Psoas muscle (tissue), 8 donors: ENCODE measurements around the gene RNF13. TPM values are rescaled to one million over a fixed set of nuclear protein-coding genes. Genes with fewer than 3 reads are reported as not detected.
"Not testable (repeated sequence)": the region's sequence is repeated elsewhere in the genome, so short reads cannot be mapped to it uniquely, and the experiment has no call there.

Experiments
- ATAC-seq, 4 donors: fragments of 200-7000 bp; cut with Tn5 transposase; one replicate each; pipeline ENCODE4 v1.9.1; 2020; ENCODE audit warnings: moderate library complexity in 3 of 4, mild to moderate bottlenecking in 2 of 4
- DNase-seq, 2 donors: peaks; one replicate each; pipeline ENCODE4 v3.0.0-alpha.2; 2020
- H3K27ac ChIP-seq: fragments of 200-600 bp; one replicate; pipeline ENCODE4 v1.8.0; 2022
- H3K27me3 ChIP-seq, 3 donors: fragments of 200-600 bp in 1 of 3; one replicate each; pipeline versions ENCODE4 v1.6.1 to v1.8.0; 2013 to 2022; ENCODE audit warnings: low read length in 2 of 3, mild to moderate bottlenecking in 2 of 3, moderate library complexity in 1 of 3; ENCODE audit not compliant: insufficient read depth in 3 of 3
- H3K36me3 ChIP-seq, 2 donors: fragments of 200-600 bp in 1 of 2; one replicate each; pipeline versions ENCODE4 v1.6.1 to v1.8.0; 2013 to 2022; ENCODE audit warnings: low read depth in 1 of 2, mild to moderate bottlenecking in 1 of 2, moderate library complexity in 1 of 2; ENCODE audit not compliant: insufficient read depth in 1 of 2
- H3K4me1 ChIP-seq: fragments of 200-600 bp; one replicate; pipeline ENCODE4 v1.8.0; 2022
- H3K4me3 ChIP-seq: fragments of 200-600 bp; one replicate; pipeline ENCODE4 v1.8.0; 2022; ENCODE audit warnings: mild to moderate bottlenecking
- H3K9me3 ChIP-seq: fragments of 200-600 bp; one replicate; pipeline ENCODE4 v1.8.0; 2022
- CTCF ChIP-seq: fragments of 200-600 bp; IDR thresholded peaks from one replicate; pipeline ENCODE4 v1.8.0; 2022; ENCODE audit warnings: antibody characterized with exemption
- whole genome bisulfite sequencing, 3 donors: extraction: QIAGEN DNeasy Blood & Tissue Kit; methylation state at CpG; one replicate each; pipeline versions ENCODE4 v1.1.6 to v1.1.7; 2013; 5-methylcytosine and 5-hydroxymethylcytosine counted together
- intact Hi-C, 2 donors: fragments of 100-400 bp; cut with DNase I; formaldehyde crosslinking; loops; one replicate each; pipeline versions ENCODE4 v1.11.0 to v1.14.2; 2022
- polyA plus RNA-seq, 3 donors: library from polyadenylated mRNA; stranded (reverse); fragments of 200-250 nt; gene quantifications; one replicate each; pipeline ENCODE4 v1.2.3, GENCODE V29; 2013
- total RNA-seq, 4 donors: library from RNA; stranded (reverse); fragmentation: NEBNext Ultra II Directional in 2 of 4; extraction: Animal tissue kit (Norgen Biotek cat#: 25700) in 2 of 4; gene quantifications; one replicate each; pipeline versions ENCODE4 v1.2.1 to v1.2.4, GENCODE V29; 2021 to 2023
- donor health status: healthy with polysubstance abuse.
- donor health status: DM: no; HTN: no; CAD: no; lungs with moderate emphysema.
- donor health status: Bipolar disorder and iron deficiency.
- donor health status: healthy.
- donor health status: DM: yes; HTN: yes; CAD: no.
- donor health status: DM: no; HTN: no; CAD: no.
- donor health status: DM: no; HTN: no; CAD: no.
- donor health status: DM: yes; HTN: yes; CAD: no.

Gene RNF13
- total and polyA plus RNA-seq, 7 donors = 21.7 to 51.0 (median 41.6) TPM

- H3K27ac ChIP-seq = no peak overlapping the region
- peaks cover 26% of the 10 kb centered on the region for H3K9me3 ChIP-seq
- no peak overlapping the region for H3K4me3 ChIP-seq
- no peaks in the 10 kb centered on the region for H3K36me3 ChIP-seq
- WGBS, 3 donors = 93 to 98% (median 95%) methylated on average over 1 of the region's 1 CpG
- peaks cover 17% of the 10 kb centered on the region for H3K4me1 ChIP-seq
- DNase-seq = no peak
- peak in 1 of 4 donors; percentile 47 for ATAC-seq
- TF ChIP-seq CTCF = no peak
- intact Hi-C loops = no loop called here
- H3K27me3 ChIP-seq = no peaks in the 10 kb centered on the region
Measured at GRCh38 chr3:149832086-149832485, 19.1 kb downstream of the RNF13 start.

DNA sequence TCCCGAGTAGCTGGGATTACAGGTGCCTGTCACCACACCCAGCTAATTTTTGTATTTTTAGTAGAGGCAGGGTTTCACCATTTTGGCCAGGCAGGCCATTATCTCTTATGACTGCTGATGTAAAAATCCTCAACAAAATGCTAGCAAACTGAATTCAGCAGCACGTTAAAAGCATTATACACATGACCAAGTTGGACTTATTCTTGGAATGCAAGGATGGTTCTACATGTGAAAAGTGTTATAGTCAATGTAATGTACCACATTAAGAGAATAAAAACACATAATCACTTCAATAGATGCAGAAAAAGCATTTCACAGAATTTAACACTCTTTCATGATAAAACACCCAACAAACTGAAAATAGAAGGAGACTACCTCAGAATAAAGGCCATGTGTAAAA lies 20.2 kb downstream of the RNF13 start:
- Histone ChIP-seq H3K27ac (no peak overlapping the region), H3K4me1 (peaks cover 14% of the 10 kb centered on the region), H3K9me3 (peaks cover 26% of the 10 kb centered on the region), H3K27me3 (no peaks in the 10 kb centered on the region), H3K4me3 (no peak overlapping the region), H3K36me3 (no peaks in the 10 kb centered on the region)
- TF ChIP-seq CTCF = no peak
- DNase-seq = no peak
- ATAC-seq = no peak
- intact Hi-C loops = no loop called here
- WGBS, 3 donors = 94 to 96% (median 95%) methylated on average over 2 of the region's 2 CpGs

DNA sequence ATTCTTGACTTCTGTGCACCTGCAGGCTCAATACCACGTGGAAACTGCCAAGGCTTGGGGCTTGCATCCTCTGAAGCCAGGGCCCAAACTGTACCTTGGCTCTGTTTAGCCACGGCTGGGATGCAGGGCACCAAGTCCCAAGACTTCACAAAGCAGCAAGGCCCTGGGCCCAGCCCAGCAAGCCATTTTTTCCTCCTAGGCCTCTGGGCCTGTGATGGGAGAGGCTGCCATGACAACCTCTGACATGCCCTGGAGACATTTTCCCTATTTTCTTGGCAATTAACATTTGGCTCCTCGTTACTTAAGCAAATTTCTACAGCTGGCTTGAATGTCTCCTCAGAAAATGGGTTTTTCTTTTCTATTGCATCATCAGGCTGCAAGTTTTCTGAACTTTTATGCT lies 25.5 kb downstream of the RNF13 start:
- H3K36me3 ChIP-seq, H3K27me3 ChIP-seq, H3K4me3 ChIP-seq, H3K27ac ChIP-seq, ATAC-seq, H3K9me3 ChIP-seq, intact Hi-C loops, DNase-seq: not testable (repeated sequence)
- WGBS, 3 donors = 89 to 92% (median 90%) methylated on average over 3 of the region's 3 CpGs
- H3K4me1 ChIP-seq = peaks cover 39% of the 10 kb centered on the region

GRCh38 chr3:149839469-149839868 lies 26.5 kb downstream of the RNF13 start:
- H3K27ac ChIP-seq, H3K9me3 ChIP-seq, DNase-seq, H3K4me3 ChIP-seq, H3K36me3 ChIP-seq, H3K27me3 ChIP-seq, intact Hi-C loops: not testable (repeated sequence)
- peaks cover 48% of the 10 kb centered on the region for H3K4me1 ChIP-seq
- ATAC-seq = peak in 2 of 4 donors; percentile 27 to 60
- WGBS, 3 donors = 84 to 88% (median 87%) methylated on average over 3 of the region's 3 CpGs

GRCh38 chr3:149839896-149840295 lies 26.9 kb downstream of the RNF13 start:
- DNase-seq = no peak
- intact Hi-C loops = no loop called here

More at GRCh38 chr3:149839896-149840295, 26.9 kb downstream of the RNF13 start:
- 93 to 97% (median 94%) methylated on average over 3 of the region's 3 CpGs for WGBS, 3 donors
- H3K4me3 ChIP-seq = no peak overlapping the region
- H3K9me3 ChIP-seq = peaks cover 3% of the 10 kb centered on the region
- no peak for ATAC-seq
- no peaks in the 10 kb centered on the region for H3K27me3 ChIP-seq
- peaks cover 53% of the 10 kb centered on the region for H3K4me1 ChIP-seq
- H3K27ac ChIP-seq = peak overlapping the region; percentile 3
- no peak for TF ChIP-seq CTCF
- H3K36me3 ChIP-seq = no peaks in the 10 kb centered on the region
